ENCODE measurements around the gene BRAP. TPM values are rescaled to one million over a fixed set of nuclear protein-coding genes. Genes with fewer than 3 reads are reported as not detected.

Gene BRAP
- total RNA-seq, 1 experiment from 2014 or later: 18.3 TPM

GRCh38 chr12:111685811-111686573 lies at the start of gene BRAP, which contains the start of gene ACAD10 (continued):
- TF ChIP-seq SMAD3 (CRISPR knock-in tag; IDR thresholded peaks at IDR 0.05; ENCODE audit: borderline replicate concordance): 0 out of 2 replicates have a peak, but pooled peaks have one; percentile 34
- TF ChIP-seq ERG (CRISPR knock-in tag; IDR thresholded peaks at IDR 0.05): no peak
- peak; percentile 45; the same call in 1 of the 2 replicates for TF ChIP-seq MYBL2 (CRISPR knock-in tag; IDR thresholded peaks at IDR 0.05)
- TF ChIP-seq AFF4 (CRISPR knock-in tag; IDR thresholded peaks at IDR 0.05; ENCODE audit: borderline replicate concordance): no peak
- TF ChIP-seq ESRRA (CRISPR knock-in tag; IDR thresholded peaks at IDR 0.05; ENCODE audit: borderline replicate concordance): no peak
- no peak for TF ChIP-seq MXD4 (CRISPR knock-in tag; IDR thresholded peaks at IDR 0.05; ENCODE audit: borderline replicate concordance)
- 0 out of 2 replicates have a peak, but pooled peaks have one; percentile 20 for TF ChIP-seq ZNF317 (CRISPR knock-in tag; IDR thresholded peaks at IDR 0.05; ENCODE audit: borderline replicate concordance, low read depth)
- TF ChIP-seq ZBTB43 (CRISPR knock-in tag; IDR thresholded peaks at IDR 0.05): no peak
- peak; percentile 86 for TF ChIP-seq TEAD1 (CRISPR knock-in tag; IDR thresholded peaks at IDR 0.05)
- TF ChIP-seq ELF4 (CRISPR knock-in tag; IDR thresholded peaks at IDR 0.05; ENCODE audit: low read depth): no peak
- no peak for TF ChIP-seq ZNF263 (CRISPR knock-in tag; IDR thresholded peaks at IDR 0.05; ENCODE audit: low read depth)
- TF ChIP-seq RELA (CRISPR knock-in tag; IDR thresholded peaks at IDR 0.05; ENCODE audit: borderline replicate concordance): no peak
- no peak for TF ChIP-seq MLX (CRISPR knock-in tag; IDR thresholded peaks at IDR 0.05)

- Mint-ChIP-seq H3K9me3 (no peaks in the 10 kb centered on the region), H3K4me1 (no peaks in the 10 kb centered on the region), H3K36me3 (peaks cover 39% of the 10 kb centered on the region), H3K27me3 (ENCODE audit: low read depth) (no peaks in the 10 kb centered on the region), H3K27ac (no peak overlapping the region), H3K4me3 (no peak overlapping the region)
- no peak for DNase-seq (ENCODE audit: low spot score)
- CTCF ChIA-PET: interaction anchor here (1.0 kb wide), 1 partner anchor 211 kb away, joined by 3 read pairs; no protein-coding TSS in a partner anchor
- no peak; the same call in 1 of the 2 replicates for ATAC-seq
- no peak for TF ChIP-seq HMGA2 (CRISPR knock-in tag; IDR thresholded peaks at IDR 0.05)
- TF ChIP-seq NR2C2 (CRISPR knock-in tag; IDR thresholded peaks at IDR 0.05): no peak
- TF ChIP-seq EMX1 (CRISPR knock-in tag; IDR thresholded peaks at IDR 0.05): no peak
- no peak for TF ChIP-seq PREB (CRISPR knock-in tag; IDR thresholded peaks at IDR 0.05; ENCODE audit: borderline replicate concordance)
- TF ChIP-seq SMAD3 (CRISPR knock-in tag; IDR thresholded peaks at IDR 0.05; ENCODE audit: borderline replicate concordance): no peak
- POLR2A ChIA-PET: no interaction called here
Measured at GRCh38 chr12:111733340-111733915, 47.7 kb upstream of the BRAP start.

Measured in WTC11 (cell line).